IMR-90 (cell line): ENCODE data around the gene NPAS3. TPM values are rescaled to one million over a fixed set of nuclear protein-coding genes. Genes with fewer than 3 reads are reported as not detected.

Experiments
- ATAC-seq: fragments of 200-7000 bp; cut with Tn5 transposase; 2 replicates; pipeline ENCODE4 v1.9.1; 2020; ENCODE audit warnings: low read depth, mild to moderate bottlenecking, moderate library complexity
- BruUV-seq: library from RNA; stranded (reverse); fragments of 400-500 nt; replicated peaks from 2 replicates; lab custom pipeline; 2021; lab: Mats Ljungman, UMichigan
- CTCF ChIA-PET: fragments of 300-600 bp; formaldehyde crosslinking; extraction: SDS; loops from one replicate; lab custom pipeline; 2021; ENCODE audit warnings: antibody characterized with exemption; lab: Yijun Ruan, JAX
- POLR2A ChIA-PET: fragments of 300-600 bp; sonication (Branson Sonifier 250); formaldehyde crosslinking; loops from one replicate; lab custom pipeline; 2022; ENCODE audit warnings: antibody characterized with exemption; ENCODE audit not compliant: unreplicated experiment; lab: Charles Lee
- DNase-seq: peaks from one replicate; pipeline ENCODE4 v3.0.0; 2013
- H2AFZ ChIP-seq: replicated peaks from 2 replicates; pipeline ENCODE3; 2013; ENCODE audit warnings: low read length, mild to moderate bottlenecking; ENCODE audit not compliant: poor library complexity
- H2AK5ac ChIP-seq: 2 replicates; pipeline ENCODE4 v1.6.1; 2013; ENCODE audit warnings: low read depth, low read length, inconsistent platforms
- H2AK9ac ChIP-seq: replicated peaks from 2 replicates; pipeline ENCODE3; 2013; ENCODE audit warnings: mild to moderate bottlenecking, low read depth, low read length, moderate library complexity; ENCODE audit not compliant: poor library complexity
- H2BK120ac ChIP-seq: 2 replicates; pipeline ENCODE4 v1.6.1; 2013; ENCODE audit warnings: low read depth, low read length, inconsistent platforms
- H2BK15ac ChIP-seq: 3 replicates; pipeline ENCODE4 v1.6.1; 2013; ENCODE audit warnings: low read depth, low read length, inconsistent platforms
- H2BK20ac ChIP-seq: 2 replicates; pipeline ENCODE4 v1.6.1; 2013; ENCODE audit warnings: low read depth, mild to moderate bottlenecking, inconsistent platforms, low read length, moderate library complexity
- H2BK5ac ChIP-seq: 2 replicates; pipeline ENCODE4 v1.6.1; 2013; ENCODE audit warnings: mild to moderate bottlenecking, low read depth, low read length, inconsistent platforms; ENCODE audit not compliant: poor library complexity, severe bottlenecking
- H3K14ac ChIP-seq: replicated peaks from 2 replicates; pipeline ENCODE4 v1.6.1; 2013; ENCODE audit warnings: low read depth, low read length, inconsistent platforms
- H3K18ac ChIP-seq: 2 replicates; pipeline ENCODE4 v1.6.1; 2013; ENCODE audit warnings: low read depth, low read length, control low read depth
- H3K23ac ChIP-seq: 2 replicates; pipeline ENCODE4 v1.6.1; 2013; ENCODE audit warnings: low read depth, low read length, inconsistent platforms
- H3K27ac ChIP-seq: 2 replicates; pipeline ENCODE4 v1.5.1; 2013; ENCODE audit warnings: mild to moderate bottlenecking, control low read depth, low read length; ENCODE audit not compliant: insufficient read depth
- H3K27me3 ChIP-seq: 2 replicates; pipeline ENCODE4 v1.6.1; 2013; ENCODE audit warnings: low read length; ENCODE audit not compliant: control insufficient read depth, insufficient read depth
- H3K36me3 ChIP-seq: 2 replicates; pipeline ENCODE4 v1.6.1; 2013; ENCODE audit warnings: low read length, mixed read lengths; ENCODE audit not compliant: control insufficient read depth, insufficient read depth
- H3K4ac ChIP-seq: 2 replicates; pipeline ENCODE4 v1.6.1; 2013; ENCODE audit warnings: low read depth, low read length, inconsistent platforms
- H3K4me1 ChIP-seq: 2 replicates; pipeline ENCODE4 v1.6.1; 2013; ENCODE audit warnings: low read length, mixed read lengths; ENCODE audit not compliant: control insufficient read depth, insufficient read depth
- H3K4me2 ChIP-seq: 2 replicates; pipeline ENCODE4 v1.6.1; 2013; ENCODE audit warnings: low read depth, mild to moderate bottlenecking, control low read depth, low read length, moderate library complexity
- H3K4me3 ChIP-seq: 2 replicates; pipeline ENCODE4 v1.5.1; 2013; ENCODE audit warnings: low read depth, mild to moderate bottlenecking, control low read depth, low read length, moderate library complexity; ENCODE audit not compliant: insufficient read depth
- H3K56ac ChIP-seq: 2 replicates; pipeline ENCODE4 v1.6.1; 2013; ENCODE audit warnings: low read length, inconsistent platforms; ENCODE audit not compliant: insufficient read depth; ENCODE audit errors: extremely low read depth
- H3K79me1 ChIP-seq, 2 experiments: 2 replicates each; pipeline ENCODE4 v1.6.1; 2013; ENCODE audit warnings: low read length in 2 of 2, inconsistent platforms in 1 of 2, low read depth in 1 of 2
- H3K9ac ChIP-seq: 2 replicates; pipeline ENCODE4 v1.6.1; 2013; ENCODE audit warnings: low read depth, low read length, control low read depth
- H3K9me1 ChIP-seq: 2 replicates; pipeline ENCODE4 v1.6.1; 2013; ENCODE audit warnings: low read length, inconsistent platforms; ENCODE audit not compliant: insufficient read depth
- H3K9me3 ChIP-seq: 2 replicates; pipeline ENCODE4 v1.6.1; 2013; ENCODE audit warnings: low read length; ENCODE audit not compliant: control insufficient read depth, insufficient read depth
- H4K20me1 ChIP-seq: 2 replicates; pipeline ENCODE4 v1.6.1; 2013; ENCODE audit warnings: low read length, inconsistent platforms; ENCODE audit not compliant: insufficient read depth
- H4K5ac ChIP-seq: 2 replicates; pipeline ENCODE4 v1.6.1; 2013; ENCODE audit warnings: mild to moderate bottlenecking, low read depth, low read length, control low read depth
- H4K8ac ChIP-seq, 2 experiments: 2 replicates each; pipeline ENCODE4 v1.6.1; 2013; ENCODE audit warnings: low read depth in 2 of 2, low read length in 2 of 2, control low read depth in 1 of 2, inconsistent platforms in 1 of 2
- H4K91ac ChIP-seq: 2 replicates; pipeline ENCODE4 v1.6.1; 2013; ENCODE audit warnings: low read depth, low read length, inconsistent platforms; ENCODE audit not compliant: insufficient read depth
- BHLHE40 ChIP-seq: fragments of 150-350 bp; IDR thresholded peaks from 2 replicates; pipeline ENCODE4 v1.6.1; 2016; ENCODE audit warnings: mild to moderate bottlenecking, low read depth, low read length
- FOS ChIP-seq: fragments of 150-350 bp; IDR thresholded peaks from 2 replicates; pipeline ENCODE4 v1.6.1; 2016; ENCODE audit warnings: low read depth, low read length
- MAFK ChIP-seq: IDR thresholded peaks from 2 replicates; pipeline ENCODE4 v1.6.1; 2012; ENCODE audit warnings: low read depth, low read length, improper control_type of control experiment
- NFE2L2 ChIP-seq: fragments of 150-350 bp; IDR thresholded peaks from 2 replicates; pipeline ENCODE4 v1.6.1; 2016; ENCODE audit warnings: low read depth, mild to moderate bottlenecking, low read length
- POLR2A ChIP-seq: IDR thresholded peaks from 2 replicates; pipeline ENCODE4 v1.6.1; 2012; ENCODE audit warnings: mild to moderate bottlenecking, low read depth, low read length
- SMC3 ChIP-seq: fragments of 150-350 bp; IDR thresholded peaks from 2 replicates; pipeline ENCODE4 v1.6.1; 2016; ENCODE audit warnings: low read depth, mild to moderate bottlenecking, antibody characterized with exemption, low read length, moderate library complexity
- WGBS, 2 experiments: methylation state at CpG; one replicate each; pipeline versions ENCODE4 v1.1.5 to v1.1.7; 2013; ENCODE audit warnings: missing lambda C conversion rate in 2 of 2; ENCODE audit not compliant: insufficient read length in 1 of 2; ENCODE audit errors: extremely low coverage in 2 of 2; 5-methylcytosine and 5-hydroxymethylcytosine counted together
- dilution Hi-C: fragments of 300-500 bp; cut with HindIII; formaldehyde crosslinking; loops from one replicate; pipeline ENCODE4 v1.14.3; 2018; ENCODE audit warnings: low sequenced_read_pairs; ENCODE audit not compliant: unreplicated experiment
- in situ Hi-C: fragments of 300-500 bp; cut with MboI; formaldehyde crosslinking; loops from 3 replicates; pipeline ENCODE4 v1.14.3; 2019; ENCODE audit warnings: low sequenced_read_pairs, inconsistent platforms, mixed read lengths
- intact Hi-C: fragments of 100-400 bp; cut with micrococcal nuclease; formaldehyde crosslinking; loops from 2 replicates; pipeline ENCODE4 v1.10.0; 2022
- polyA plus RNA-seq, 3 experiments: library from polyadenylated mRNA; depleted of rRNA; stranded (reverse); fragments of >200 nt; gene quantifications; 2 replicates each; pipeline ENCODE4 v1.2.3, GENCODE V29; 2012; ENCODE audit warnings: low replicate concordance in 1 of 3
- total RNA-seq: library from RNA; depleted of rRNA; stranded (reverse); fragments of >200 nt; gene quantifications from 2 replicates; pipeline ENCODE4 v1.2.3, GENCODE V29; 2012
- TF ChIP-seq, protein P1 (sequence below): fragments of 150-350 bp; IDR thresholded peaks from 2 replicates; pipeline ENCODE4 v1.6.1; 2016; ENCODE audit warnings: low read depth, mild to moderate bottlenecking, low read length, moderate library complexity, borderline replicate concordance
- TF ChIP-seq, protein P2 (sequence below): conservative IDR thresholded peaks from 2 replicates; pipeline ENCODE4 v1.5.1; 2012; ENCODE audit warnings: mild to moderate bottlenecking, low read depth, low read length, improper control_type of control experiment

NPAS3 gene
- total and polyA plus RNA-seq, 2 of the 4 experiments (the other 2 are of a cell fraction): not detected

DNA sequence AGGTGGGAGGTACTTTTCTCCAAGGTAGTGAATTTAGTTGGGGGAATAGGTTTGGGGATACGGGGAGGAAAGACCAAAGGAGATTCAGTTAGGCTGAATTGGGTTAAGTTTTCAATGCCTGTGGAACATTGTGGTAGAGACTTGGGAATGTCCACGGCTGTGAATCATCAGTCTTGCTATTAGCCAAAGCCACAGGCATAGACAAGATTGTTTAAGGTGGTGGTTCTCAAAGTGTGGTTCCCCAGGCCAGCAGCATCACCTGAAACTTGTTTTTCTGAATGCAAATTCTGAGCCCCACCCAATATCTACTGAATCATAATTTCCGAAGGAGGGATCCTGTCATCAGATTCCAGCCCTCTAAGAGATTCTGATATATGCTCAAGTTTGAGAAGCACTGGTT lies 696.0 kb downstream of the NPAS3 start:
- Histone ChIP-seq H3K18ac (no peak overlapping the region), H3K4me1 (no peaks in the 10 kb centered on the region), H3K9me3 (no peaks in the 10 kb centered on the region), H3K36me3 (no peaks in the 10 kb centered on the region), H4K91ac (no peak overlapping the region), H2BK5ac (no peak overlapping the region), H2BK20ac (no peak overlapping the region), H3K4me3 (no peak overlapping the region), H3K79me1 (no peaks in the 10 kb centered on the region), H3K23ac (no peak overlapping the region), H3K27ac (no peak overlapping the region), H2BK120ac (no peak overlapping the region), H2AFZ (no peak overlapping the region), H2BK15ac (no peak overlapping the region), H2AK9ac (no peak overlapping the region), H3K27me3 (no peaks in the 10 kb centered on the region), H3K4ac (no peak overlapping the region), H3K14ac (no peak overlapping the region), H3K4me2 (no peak overlapping the region), H4K5ac (no peak overlapping the region), H3K56ac (no peak overlapping the region), H4K8ac (no peak overlapping the region), H4K20me1 (no peaks in the 10 kb centered on the region), H2AK5ac (no peak overlapping the region), H3K9ac (no peak overlapping the region), H3K9me1 (no peaks in the 10 kb centered on the region)
- ChIA-PET CTCF (no interaction called here), POLR2A (no interaction called here)
- dilution Hi-C loops: no loop called here
- BruUV-seq: no TSS peak
- ATAC-seq (no peak), DNase-seq (no peak)
- in situ Hi-C loops: no loop called here
- intact Hi-C loops: no loop called here
- TF ChIP-seq MAFK (no peak), POLR2A (no peak), SMC3 (no peak), FOS (no peak), BHLHE40 (no peak), NFE2L2 (no peak)
- TF ChIP-seq, protein P1, sequence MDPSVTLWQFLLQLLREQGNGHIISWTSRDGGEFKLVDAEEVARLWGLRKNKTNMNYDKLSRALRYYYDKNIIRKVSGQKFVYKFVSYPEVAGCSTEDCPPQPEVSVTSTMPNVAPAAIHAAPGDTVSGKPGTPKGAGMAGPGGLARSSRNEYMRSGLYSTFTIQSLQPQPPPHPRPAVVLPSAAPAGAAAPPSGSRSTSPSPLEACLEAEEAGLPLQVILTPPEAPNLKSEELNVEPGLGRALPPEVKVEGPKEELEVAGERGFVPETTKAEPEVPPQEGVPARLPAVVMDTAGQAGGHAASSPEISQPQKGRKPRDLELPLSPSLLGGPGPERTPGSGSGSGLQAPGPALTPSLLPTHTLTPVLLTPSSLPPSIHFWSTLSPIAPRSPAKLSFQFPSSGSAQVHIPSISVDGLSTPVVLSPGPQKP: no peak
- TF ChIP-seq, protein P2, sequence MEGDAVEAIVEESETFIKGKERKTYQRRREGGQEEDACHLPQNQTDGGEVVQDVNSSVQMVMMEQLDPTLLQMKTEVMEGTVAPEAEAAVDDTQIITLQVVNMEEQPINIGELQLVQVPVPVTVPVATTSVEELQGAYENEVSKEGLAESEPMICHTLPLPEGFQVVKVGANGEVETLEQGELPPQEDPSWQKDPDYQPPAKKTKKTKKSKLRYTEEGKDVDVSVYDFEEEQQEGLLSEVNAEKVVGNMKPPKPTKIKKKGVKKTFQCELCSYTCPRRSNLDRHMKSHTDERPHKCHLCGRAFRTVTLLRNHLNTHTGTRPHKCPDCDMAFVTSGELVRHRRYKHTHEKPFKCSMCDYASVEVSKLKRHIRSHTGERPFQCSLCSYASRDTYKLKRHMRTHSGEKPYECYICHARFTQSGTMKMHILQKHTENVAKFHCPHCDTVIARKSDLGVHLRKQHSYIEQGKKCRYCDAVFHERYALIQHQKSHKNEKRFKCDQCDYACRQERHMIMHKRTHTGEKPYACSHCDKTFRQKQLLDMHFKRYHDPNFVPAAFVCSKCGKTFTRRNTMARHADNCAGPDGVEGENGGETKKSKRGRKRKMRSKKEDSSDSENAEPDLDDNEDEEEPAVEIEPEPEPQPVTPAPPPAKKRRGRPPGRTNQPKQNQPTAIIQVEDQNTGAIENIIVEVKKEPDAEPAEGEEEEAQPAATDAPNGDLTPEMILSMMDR: no peak
- 89 to 100% methylated on average over 1 of the region's 3 CpGs for WGBS, 2 experiments
